ENCODE data around the gene SH3RF3. TPM values are rescaled to one million over a fixed set of nuclear protein-coding genes. Genes with fewer than 3 reads are reported as not detected.

The SH3RF3 gene
- total RNA-seq, 1 experiment from 2014 or later: 4.3 TPM

DNA sequence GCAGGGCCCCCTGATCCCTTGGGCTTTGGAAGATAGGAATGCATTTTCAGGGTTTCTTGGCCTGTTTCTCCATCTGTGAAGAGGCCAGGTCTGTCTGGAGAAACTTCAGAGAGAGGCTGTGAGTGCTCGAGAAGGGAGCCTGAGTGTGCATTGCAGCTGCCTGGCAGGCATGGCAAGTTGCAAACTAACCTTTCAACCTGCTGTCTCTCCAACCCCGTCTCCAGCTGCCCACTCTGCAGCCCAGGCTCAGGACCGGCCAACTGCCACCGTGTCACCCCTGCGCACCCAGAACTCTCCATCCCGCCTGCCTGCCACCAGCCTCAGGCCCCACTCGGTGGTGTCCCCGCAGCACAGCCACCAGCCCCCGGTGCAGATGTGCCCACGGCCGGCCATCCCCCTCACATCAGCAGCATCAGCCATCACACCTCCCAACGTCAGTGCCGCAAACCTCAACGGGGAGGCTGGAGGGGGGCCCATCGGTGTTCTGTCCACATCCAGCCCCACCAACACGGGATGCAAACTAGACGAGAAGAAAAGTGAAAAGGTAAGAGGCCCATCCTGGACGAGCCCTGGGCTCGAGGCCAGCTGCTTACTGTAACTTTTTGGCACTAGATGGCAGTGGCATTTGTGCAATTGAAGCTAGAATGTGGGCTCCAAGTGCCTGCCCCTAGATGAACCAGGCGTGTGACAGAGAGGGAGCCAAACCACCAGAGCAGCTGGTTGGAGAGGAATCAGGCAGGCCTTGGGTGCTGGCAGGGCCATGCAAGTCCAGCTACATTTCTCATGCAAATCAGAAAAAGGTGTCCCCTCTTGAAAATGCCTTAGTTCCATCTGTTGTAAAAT is 320.2 kb downstream of the SH3RF3 start:
- DNase-seq (ENCODE audit: low read depth): peak; percentile 72

DNA sequence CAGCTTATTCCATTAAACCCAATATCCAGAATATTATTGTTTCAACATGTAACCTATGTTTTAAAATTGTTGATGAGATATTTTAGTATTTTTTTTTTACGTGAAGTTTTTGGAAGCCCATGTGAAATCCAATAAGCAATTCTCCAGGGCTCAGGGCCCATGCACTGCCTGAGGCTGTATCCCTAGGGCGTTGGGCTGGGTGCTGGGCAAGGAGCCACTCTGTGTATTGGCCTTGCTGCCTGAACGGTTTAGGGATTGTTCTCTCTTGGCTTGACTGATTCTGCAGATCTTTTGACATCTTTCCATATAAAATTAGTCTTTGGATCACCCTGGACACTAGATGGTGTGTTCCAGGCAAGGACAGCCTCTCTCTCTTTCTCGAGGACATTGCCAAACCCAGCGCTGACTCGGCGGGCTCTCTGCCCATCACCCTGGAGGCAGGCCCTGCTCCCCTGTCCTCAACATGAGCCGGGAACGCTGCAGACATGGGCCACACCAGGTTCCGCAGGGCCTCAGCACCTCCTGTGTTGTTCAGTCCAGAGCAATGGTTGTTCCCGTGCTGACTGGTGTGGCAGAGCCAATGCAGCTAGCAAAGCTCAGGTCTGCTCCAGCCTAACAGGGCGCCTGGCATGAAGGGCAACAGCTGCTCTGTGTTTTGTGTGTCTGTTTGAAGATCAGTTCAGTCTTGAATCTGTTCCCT is 321.7 kb downstream of the SH3RF3 start:
- DNase-seq (ENCODE audit: low read depth): no peak

DNA sequence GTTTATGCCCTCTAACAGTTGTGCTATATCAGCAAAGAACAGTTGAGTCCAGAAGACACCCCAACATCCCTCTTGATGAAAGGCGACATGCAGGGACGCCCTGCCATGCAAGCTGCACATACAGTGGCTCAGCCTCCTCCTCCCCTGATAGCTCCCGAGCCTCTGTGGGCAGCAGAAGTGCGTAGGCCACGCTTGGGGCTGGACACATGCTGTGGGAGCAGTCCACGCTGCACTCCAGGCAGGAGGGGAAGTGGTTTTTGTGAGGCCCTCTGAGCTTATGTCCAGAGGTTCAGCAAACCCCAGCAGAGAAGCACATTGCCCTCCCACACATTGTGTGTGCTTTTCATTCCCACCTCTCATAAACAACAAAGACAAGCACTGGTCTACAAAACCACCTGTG is 322.7 kb downstream of the SH3RF3 start:
- DNase-seq (ENCODE audit: low read depth): no peak

DNA sequence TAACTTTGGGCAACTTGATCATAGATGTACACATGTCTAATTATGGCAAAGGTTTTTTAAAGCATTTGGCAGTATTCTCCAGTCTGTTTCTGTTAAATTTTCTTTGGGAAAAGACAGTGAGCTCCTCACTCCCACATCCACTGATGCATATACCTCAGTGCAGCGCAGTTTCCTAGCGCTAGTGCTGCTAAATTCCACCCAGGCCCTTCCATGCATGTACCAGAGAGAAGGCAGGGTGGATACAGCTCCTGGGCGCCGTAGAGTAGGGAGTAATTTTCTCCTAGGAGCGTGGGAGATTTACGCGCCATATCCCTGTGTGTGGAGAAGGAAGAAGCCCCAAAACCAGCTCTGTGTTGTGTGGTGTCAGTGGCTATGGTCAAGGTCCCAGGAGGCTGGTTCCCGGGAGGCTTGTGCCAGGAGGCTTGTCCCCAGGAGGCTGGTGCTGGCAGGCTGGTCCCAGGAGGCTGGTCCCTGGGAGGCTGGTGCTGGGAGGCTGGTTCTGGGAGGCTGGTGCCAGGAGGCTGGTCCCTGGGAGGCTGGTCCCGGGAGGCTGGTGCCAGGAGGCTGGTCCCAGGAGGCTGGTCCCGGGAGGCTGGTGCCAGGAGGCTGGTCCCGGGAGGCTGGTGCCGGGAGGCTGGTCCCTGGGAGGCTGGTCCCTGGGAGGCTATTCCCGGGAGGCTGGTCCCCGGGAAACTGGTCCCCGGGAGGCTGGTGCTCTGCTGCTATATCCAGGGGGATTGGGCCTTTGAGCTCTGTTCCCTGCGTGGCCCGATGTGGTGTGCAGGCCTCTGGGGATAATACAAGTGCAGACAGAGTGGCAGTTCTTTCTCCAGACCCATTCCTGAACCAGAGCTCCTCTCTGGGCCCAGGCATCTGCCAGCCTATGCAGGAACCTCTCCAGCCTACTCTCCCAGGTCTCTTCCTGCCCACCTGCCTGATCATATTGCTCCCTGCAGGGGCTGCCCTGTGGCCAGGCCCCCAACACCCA is 323.6 kb downstream of the SH3RF3 start:
- DNase-seq (ENCODE audit: low read depth): no peak

DNA sequence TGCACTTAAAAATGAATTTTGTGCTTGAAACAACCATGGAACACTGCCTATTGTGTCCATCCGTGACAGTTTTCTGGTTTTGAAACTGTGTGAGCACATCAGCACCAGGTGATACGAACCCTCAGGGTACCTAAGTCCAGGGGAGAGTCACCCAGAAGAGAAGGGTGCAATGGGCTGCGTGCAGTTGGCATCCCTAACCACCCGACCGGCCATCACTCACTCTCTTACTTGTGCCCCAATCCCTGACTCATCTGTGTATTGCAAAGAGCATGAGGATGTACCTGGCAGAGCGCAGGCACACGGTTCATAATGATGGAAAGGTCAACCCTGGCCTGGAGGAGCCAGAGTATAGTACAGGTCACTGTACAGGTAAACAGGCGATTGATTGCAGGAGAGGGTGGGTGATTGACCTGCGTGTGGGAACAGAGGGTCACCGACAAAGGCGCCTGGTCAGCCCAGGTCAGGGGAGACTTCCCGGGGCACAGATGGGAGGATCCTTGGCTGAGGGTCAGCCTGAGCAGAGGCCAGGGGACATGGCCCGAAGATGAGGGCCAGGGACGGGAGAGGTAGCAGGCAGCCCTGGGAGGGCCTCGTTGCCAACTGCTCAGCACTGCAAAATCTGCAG is 324.5 kb downstream of the SH3RF3 start:
- no peak for DNase-seq (ENCODE audit: low read depth)

DNA sequence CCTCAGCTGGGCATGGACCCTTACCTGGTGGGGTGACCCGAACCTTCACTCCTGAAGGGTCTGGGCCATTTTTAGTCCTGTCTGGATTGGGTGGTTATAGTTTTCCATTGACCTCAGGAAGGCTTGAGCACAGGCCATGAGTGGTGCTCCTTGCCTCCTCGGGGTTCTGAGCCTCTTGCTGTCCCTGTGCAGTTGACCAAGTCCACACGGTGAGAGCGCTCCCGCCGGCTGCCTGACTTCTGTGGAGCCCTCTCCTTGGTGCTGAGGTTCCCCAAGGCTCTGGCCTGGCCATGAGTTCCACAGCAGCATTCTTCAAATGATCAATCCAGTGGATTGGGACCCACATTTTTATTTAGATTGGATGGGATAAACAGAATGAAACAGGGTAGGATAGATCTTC is 325.3 kb downstream of the SH3RF3 start:
- no peak for DNase-seq (ENCODE audit: low read depth)

DNA sequence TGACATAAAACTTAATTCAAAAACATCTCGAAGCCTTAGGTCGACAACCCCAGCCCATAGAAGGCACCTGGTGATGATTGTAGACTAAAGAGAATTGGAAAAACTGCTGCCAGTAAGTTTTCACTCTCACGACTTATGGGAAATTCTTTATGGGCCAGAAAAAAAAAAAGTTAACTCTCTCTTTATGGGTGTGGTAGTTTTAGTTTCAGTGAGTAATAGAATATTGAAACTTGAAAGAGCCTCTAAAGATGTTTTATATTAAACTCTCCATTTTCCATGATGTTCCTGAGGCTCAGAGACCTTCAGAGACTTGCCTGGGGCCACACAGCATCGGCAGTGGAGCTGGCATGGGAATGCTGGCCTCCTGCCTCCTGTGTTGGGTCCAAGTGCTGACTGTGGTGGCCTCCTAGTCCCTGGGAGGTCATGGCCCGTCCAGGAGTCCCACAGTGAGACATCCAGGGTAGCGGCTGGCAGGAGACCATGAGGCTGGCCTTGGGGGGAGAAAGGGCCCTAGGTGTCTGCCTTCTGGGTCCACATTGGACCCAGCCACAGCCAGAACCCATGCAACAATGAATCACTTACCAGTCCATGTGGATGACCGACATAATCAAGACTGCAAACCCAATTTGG is 325.9 kb downstream of the SH3RF3 start:
- no peak for DNase-seq (ENCODE audit: low read depth)

DNA sequence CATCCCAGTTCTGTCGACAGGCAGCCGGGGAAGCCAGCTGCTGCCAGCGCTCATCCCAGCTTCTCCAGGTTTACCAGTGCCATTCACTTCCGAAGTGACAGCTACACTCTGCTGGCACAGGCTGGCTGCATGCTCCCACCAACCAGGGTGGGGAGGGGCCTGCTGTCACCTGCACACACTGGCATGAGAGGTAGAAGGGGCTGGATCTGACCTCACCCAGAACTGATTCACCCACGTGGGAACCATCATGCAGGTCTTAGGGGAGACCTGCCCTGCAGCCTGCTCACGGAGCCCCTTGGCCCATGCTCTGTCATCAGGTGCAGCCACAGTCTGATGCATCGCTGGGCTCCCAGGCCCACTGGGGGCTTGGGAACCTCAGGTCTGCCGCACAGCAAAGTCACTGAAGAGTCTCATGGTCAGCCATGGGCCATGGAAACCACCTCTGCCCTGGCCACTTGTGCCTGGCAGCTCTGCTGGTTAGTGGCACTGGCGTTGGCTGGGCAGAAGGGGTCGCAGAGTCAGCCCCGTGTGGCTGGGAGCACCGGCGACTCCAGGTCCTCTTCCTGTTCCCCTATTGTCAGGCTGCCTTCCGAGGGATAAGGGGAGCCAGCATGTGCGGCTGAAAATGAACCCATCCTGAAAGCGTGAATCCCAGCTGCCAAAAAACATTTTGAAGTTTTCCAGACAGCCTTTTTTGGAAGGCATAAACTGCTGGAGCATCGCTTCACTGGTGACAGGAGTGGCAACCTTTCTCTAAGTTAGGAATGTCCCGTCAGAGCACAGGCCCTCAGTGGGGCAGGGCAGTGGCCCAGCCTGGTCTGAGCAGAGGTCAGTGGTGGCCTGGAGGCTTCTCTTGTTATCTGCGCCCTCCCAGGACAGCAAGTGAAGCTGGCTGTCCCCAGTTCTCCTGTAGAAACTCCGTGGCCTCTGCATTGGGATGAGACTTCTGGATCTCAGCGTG is 327.0 kb downstream of the SH3RF3 start:
- no peak for DNase-seq (ENCODE audit: low read depth)

DNA sequence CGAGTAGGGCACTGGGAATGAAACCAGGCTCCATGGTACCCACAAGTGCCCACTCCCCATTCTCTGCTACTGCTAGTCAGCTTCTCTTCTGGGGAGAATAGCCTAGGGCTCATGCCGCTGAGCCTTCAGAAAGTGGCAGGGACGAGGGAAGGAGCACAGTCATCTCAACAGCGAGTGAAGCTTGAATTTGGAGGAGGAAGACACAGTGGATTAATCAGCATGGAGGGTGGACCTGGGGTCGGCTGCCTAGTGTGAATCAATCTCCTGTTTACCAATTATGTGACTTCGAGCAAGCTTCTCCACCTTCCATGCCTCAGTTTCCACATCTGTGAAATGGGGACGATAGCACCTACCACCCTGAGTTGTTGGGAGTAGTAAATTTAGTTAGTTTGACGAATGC is 327.8 kb downstream of the SH3RF3 start:
- DNase-seq (ENCODE audit: low read depth): no peak

DNA sequence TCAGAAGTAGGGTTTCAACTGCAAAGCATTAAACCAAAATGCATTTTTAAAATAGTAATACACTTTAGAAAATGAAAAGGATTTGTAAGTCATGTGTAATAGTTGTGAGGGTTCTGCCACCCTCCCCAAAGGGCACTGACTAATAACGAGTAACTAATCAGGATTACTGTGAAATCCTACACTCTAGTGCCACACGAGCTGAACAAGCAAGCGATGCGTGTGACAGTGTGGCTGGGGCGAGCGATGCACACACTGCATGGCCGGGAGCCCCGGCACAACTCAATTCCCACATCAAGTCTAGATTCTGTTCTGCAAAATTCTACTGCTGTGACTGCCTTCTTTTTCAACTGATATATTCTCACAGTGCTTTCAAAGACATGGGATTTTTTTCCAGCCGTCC is 328.4 kb downstream of the SH3RF3 start:
- DNase-seq (ENCODE audit: low read depth): no peak

DNA sequence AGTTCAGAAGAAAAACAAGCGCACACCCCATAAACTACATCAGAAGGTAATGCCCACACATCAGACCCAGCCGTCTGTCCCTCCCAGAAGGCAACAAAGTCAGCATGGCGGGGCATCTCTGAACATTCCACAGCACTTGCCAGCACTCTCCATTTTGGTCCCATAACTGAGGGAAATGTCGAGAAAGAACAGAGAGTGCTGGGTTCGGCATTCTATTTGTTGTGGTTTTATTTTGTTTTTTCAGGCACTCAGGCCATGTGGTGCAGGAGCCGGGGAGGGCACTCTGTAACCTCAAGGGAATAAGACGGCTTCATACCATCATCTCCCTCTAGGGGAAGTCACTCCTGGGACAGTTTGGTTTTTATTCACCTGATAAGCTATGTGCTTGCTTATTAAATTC is 328.8 kb downstream of the SH3RF3 start:
- peak; percentile 64 for DNase-seq (ENCODE audit: low read depth)

DNA sequence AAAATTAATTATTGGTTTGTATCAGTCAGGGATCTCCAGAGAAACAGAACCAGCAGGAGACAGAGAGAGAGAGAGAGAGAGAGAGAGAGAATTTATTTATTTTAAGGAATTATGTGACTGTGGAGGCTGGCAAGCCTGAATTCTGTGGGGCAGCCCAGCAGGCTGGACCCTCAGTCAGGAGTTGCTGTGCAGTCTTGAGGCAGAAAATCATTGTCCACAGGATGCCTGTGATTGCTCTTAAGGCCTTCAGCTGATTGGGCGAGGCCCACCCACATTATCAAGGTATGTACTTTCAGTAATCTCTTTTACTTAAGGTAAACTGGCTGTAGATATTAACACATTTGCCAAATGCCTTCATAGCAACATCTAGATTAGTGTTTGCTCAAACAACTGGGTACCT is 329.5 kb downstream of the SH3RF3 start:
- no peak for DNase-seq (ENCODE audit: low read depth)

DNA sequence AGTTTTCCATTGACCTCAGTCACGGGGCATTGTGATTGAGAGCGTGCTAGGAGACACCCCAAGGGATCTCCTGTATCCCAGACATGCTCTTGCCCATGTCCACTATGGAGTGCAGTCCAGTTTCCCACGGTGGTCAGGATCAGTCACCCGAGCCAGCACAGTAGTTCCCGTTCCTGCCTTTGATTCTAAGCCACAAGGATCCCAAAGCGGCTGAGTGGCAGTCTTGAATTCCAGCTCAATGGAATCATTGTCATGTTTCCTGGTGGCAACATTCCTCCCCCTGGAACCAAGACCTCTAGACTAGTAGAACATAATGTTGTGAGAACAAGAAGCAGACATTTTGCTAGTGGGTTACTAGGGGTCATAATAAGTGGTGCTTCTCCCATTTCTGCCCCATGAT is 330.5 kb downstream of the SH3RF3 start:
- DNase-seq (ENCODE audit: low read depth): peak; percentile 89

DNA sequence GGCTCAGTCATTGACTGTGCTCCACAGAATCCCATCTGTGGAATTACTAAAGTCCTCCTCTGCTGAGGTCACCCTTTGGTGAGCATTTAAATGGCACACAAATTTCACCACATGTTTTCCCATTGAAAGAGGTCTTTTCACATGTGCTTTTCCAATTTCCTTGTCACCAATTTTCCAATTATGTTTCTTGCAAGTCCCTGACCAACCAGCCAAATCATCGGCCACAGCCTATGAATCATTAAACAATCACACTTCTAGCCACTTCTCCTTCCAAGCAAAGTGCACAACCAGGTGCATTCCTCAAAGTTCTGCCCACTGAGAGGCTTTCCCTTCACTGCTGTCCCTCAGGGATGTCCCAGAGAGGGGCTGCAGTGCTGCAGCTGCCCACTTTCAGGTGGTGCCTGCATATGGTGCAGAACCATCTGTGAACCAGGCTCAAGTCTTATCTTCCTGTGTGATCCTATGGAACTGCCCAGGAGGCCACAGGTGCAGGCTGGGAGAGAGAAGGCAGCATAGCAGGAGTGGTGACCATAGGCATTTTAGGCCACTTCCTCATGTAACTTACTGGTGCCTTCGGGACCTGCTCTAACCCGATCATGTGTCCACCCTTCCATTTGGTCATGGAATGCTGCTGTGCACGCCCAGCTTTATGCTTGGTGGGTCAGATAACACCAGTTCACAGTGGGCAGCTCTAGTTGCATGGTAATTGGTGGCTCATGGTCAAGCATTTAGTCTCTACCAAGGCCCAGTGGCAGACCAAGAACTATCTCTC is 331.7 kb downstream of the SH3RF3 start:
- peak; percentile 40 for DNase-seq (ENCODE audit: low read depth)

DNA sequence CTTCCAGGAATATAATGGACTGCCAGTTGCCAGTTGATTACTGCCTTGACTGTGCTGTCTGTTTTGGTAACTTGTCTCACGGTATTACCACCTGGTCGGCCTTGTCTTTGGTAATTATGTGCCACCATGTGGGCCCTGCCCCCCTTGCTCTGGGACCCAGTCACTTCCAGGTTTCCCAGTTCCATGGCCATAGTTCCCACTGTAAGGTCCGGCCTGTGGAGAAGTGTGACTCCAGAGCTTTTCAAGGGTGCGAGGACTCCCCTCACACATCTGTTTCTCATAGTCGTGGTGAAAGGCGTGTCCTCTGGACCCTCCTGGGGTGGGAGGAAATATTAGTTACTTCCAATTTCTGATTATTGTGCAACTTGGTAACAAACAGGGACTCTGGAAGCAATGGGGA is 334.2 kb downstream of the SH3RF3 start:
- DNase-seq (ENCODE audit: low read depth): no peak

DNA sequence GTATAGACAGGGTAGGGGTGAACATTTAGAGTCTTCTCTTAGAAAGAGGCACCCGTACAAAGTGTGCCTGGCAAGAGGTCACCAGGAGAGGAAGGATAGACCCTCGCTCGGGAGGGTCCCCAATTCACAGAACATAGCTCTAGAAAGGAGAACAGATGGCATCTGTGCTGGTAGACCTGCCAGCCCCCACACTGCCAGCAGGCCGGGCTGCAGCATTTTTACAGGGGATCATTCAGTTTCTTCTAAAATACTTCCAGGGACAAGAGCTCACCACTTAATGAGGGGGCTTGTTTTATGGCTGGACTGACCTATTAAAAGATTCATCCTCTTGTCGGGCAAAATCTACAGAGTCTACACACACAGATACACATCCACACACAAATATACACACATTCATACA is 334.9 kb downstream of the SH3RF3 start:
- no peak for DNase-seq (ENCODE audit: low read depth)

DNA sequence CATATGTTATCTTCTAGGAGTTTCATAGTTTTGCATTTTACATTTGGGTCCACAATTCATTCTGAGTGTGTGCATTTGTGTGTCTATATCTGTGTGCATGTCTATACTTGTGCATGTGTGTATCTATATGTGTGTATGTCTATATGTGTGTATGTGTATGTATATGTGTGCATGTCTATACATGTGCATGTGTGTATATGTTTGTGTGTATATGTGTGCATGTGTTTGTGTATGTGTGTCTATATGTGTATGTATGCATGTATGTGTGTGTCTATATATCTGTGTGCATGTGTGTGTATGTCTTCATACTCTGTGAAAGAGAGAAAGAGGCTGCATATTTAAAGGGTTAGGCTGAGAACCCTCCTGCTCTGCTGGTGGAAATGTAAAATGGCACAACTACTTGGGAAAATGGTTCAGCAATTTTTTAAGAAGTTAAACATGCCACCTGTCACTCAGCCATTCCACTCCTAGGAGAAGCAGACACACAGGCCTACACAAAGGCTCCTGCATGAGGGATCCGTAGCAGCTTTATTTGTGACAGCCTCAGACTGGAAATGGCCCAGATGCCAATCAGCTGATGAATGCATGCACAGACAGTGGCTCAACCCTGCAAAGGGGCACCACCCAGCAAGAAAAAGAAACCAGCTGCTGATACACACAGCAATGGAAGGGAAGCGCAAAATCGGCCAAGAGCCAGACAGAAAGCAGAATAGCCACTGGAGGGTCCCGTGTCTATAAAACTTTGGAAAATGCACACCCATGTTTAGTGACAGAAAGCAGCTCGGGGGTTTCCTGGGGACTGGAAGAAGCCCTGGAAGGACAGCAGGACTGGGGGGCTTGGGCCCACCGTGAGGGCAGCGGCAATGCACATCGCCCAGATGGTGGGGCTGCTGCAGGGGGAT is 337.9 kb downstream of the SH3RF3 start:
- DNase-seq (ENCODE audit: low read depth): peak; percentile 88

DNA sequence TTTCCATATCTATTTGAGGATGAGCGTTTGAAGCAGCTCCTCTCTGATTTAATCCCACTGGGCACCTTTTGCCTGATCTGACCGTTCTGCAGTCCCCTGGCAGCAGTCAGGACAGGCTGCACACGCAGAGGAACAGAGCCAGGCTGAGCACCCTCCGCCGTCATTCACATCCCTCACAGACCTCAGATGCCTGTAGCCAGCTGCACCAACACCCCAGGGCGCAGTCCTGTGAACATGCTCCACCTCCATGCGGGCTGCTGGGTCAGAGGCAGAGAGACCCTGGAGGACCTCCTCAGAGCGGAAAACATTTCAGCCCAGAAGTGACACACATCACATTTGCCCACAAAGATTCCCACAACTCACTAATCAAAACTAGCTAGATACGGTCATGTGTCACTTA is 338.7 kb downstream of the SH3RF3 start:
- peak; percentile 90 for DNase-seq (ENCODE audit: low read depth)
